Right lobe of liver (tissue), 6 donors: ENCODE data around the gene RASSF7. TPM values are rescaled to one million over a fixed set of nuclear protein-coding genes. Genes with fewer than 3 reads are reported as not detected.

Experiments
- ATAC-seq, 4 donors: fragments of 200-7000 bp; cut with Tn5 transposase; one replicate each; pipeline ENCODE4 v1.9.1; 2020; ENCODE audit warnings: mild to moderate bottlenecking in 4 of 4, moderate library complexity in 4 of 4
- DNase-seq, 3 donors: peaks; one replicate each; pipeline ENCODE4 v3.0.0-alpha.2; 2020
- H3K27ac ChIP-seq, 3 donors: fragments of 200-600 bp; one replicate each; pipeline ENCODE4 v1.8.0; 2022
- H3K27me3 ChIP-seq, 2 donors: fragments of 200-600 bp; one replicate each; pipeline ENCODE4 v1.8.0; 2022
- H3K36me3 ChIP-seq, 4 donors: fragments of 200-600 bp; sonication (generic) in 1 of 4; one replicate each; pipeline versions ENCODE4 v1.5.1 to v1.8.0; 2017 to 2022; ENCODE audit warnings: control low read depth in 1 of 4
- H3K4me1 ChIP-seq, 4 donors: fragments of 200-600 bp; sonication (generic) in 1 of 4; one replicate each; pipeline versions ENCODE4 v1.5.1 to v1.8.0; 2017 to 2022; ENCODE audit warnings: control low read depth in 1 of 4
- H3K4me3 ChIP-seq, 3 donors: fragments of 200-600 bp; one replicate each; pipeline ENCODE4 v1.8.0; 2022
- H3K9me3 ChIP-seq, 4 donors: fragments of 200-600 bp; sonication (generic) in 1 of 4; one replicate each; pipeline versions ENCODE4 v1.5.1 to v1.8.0; 2017 to 2022; ENCODE audit warnings: control low read depth in 1 of 4
- POLR2A ChIP-seq: fragments of 450-650 bp; IDR thresholded peaks from one replicate; pipeline ENCODE4 v1.6.1; 2017; ENCODE audit warnings: antibody characterized with exemption, mild to moderate bottlenecking
- WGBS: methylation state at CpG from one replicate; pipeline ENCODE4 v1.1.6; 2018; ENCODE audit warnings: low coverage, low lambda C conversion rate; ENCODE audit not compliant: insufficient coverage; ENCODE audit errors: missing lambda C conversion rate; 5-methylcytosine and 5-hydroxymethylcytosine counted together
- intact Hi-C, 2 donors: fragments of 100-400 bp; cut with DNase I; formaldehyde crosslinking; loops; one replicate each; pipeline versions ENCODE4 v1.11.2 to v1.14.1; 2022
- total RNA-seq, 6 experiments: library from RNA; depleted of rRNA in 2 of 6; stranded (reverse); fragments of >200 nt in 2 of 6; fragmentation: NEBNext Ultra II Directional in 3 of 6; extraction: Animal tissue kit (Norgen Biotek cat#: 25700) in 3 of 6; gene quantifications; one replicate each; pipeline versions ENCODE4 v1.1.0 to v1.2.4, GENCODE V29; 2016 to 2023
- TF ChIP-seq, protein P1 (sequence below), 4 donors: fragments of 200-600 bp in 3 of 4; fragments of 450-650 bp in 1 of 4; IDR thresholded peaks; one replicate each; pipeline versions ENCODE4 v1.5.1 to v1.8.0; 2016 to 2022; ENCODE audit warnings: antibody characterized with exemption in 4 of 4, mild to moderate bottlenecking in 2 of 4
- donor health status: DM: no; HTN: yes; CAD: no.
- donor health status: DM: no; HTN: no; CAD: no.
- donor health status: DM: no; HTN: no; CAD: no.
- donor health status: DM: no; HTN: yes; CAD: no.
- donor health status: DM: no; HTN: yes; CAD: no.

The RASSF7 gene
- total RNA-seq, 6 experiments from 2014 or later = 20.5 to 61.1 (median 39.5) TPM

GRCh38 chr11:608791-609251 lies 48.1 kb downstream of the RASSF7 start:
- Histone ChIP-seq H3K27me3 (no peaks in the 10 kb centered on the region), H3K27ac (peak overlapping the region in 1 of 3 donors; percentile 4), H3K4me3 (no peak overlapping the region), H3K4me1 (peaks cover 0 to 55% (median 26%) of the 10 kb centered on the region in 4 donors), H3K9me3 (no peaks in the 10 kb centered on the region), H3K36me3 (peaks cover 6 to 89% (median 53%) of the 10 kb centered on the region in 4 donors)
- ATAC-seq (peak in 1 of 4 donors; percentile 0), DNase-seq (peak in 1 of 3 donors; percentile 53)
- intact Hi-C loops = no loop called here
- TF ChIP-seq, protein P1, sequence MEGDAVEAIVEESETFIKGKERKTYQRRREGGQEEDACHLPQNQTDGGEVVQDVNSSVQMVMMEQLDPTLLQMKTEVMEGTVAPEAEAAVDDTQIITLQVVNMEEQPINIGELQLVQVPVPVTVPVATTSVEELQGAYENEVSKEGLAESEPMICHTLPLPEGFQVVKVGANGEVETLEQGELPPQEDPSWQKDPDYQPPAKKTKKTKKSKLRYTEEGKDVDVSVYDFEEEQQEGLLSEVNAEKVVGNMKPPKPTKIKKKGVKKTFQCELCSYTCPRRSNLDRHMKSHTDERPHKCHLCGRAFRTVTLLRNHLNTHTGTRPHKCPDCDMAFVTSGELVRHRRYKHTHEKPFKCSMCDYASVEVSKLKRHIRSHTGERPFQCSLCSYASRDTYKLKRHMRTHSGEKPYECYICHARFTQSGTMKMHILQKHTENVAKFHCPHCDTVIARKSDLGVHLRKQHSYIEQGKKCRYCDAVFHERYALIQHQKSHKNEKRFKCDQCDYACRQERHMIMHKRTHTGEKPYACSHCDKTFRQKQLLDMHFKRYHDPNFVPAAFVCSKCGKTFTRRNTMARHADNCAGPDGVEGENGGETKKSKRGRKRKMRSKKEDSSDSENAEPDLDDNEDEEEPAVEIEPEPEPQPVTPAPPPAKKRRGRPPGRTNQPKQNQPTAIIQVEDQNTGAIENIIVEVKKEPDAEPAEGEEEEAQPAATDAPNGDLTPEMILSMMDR (IDR thresholded peaks at IDR 0.05) = no peak
- TF ChIP-seq POLR2A = no peak
- 100% methylated on average over 1 of the region's 28 CpGs for WGBS

DNA sequence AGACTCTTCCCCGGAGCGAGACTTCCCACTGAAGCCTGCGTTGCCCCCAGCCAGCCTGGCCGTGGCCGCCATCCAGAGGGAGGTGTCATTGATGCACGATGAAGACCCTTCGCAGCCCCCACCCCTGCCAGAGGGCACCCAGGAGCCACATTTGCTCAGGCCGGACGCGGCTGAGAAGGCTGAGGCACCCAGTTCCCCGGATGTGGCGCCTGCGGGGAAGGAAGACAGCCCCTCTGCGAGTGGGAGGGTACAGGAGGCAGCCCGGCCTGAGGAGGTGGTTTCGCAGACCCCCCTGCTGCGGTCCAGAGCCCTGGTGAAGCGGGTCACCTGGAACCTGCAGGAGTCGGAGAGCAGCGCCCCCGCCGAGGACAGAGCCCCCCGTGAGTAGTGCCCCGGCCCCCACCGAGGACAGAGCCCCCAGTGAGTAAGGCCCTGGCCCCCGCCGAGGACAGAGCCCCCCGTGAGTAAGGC lies 48.6 kb downstream of the RASSF7 start:
- H3K27me3 ChIP-seq = no peaks in the 10 kb centered on the region
- DNase-seq = no peak
- TF ChIP-seq, protein P1 (IDR thresholded peaks at IDR 0.05) = no peak
- no peak for TF ChIP-seq POLR2A
- intact Hi-C loops = no loop called here
- H3K27ac ChIP-seq = peak overlapping the region in 1 of 3 donors; percentile 4
- peaks cover 6 to 84% (median 49%) of the 10 kb centered on the region in 4 donors for H3K36me3 ChIP-seq
- 93% methylated on average over 6 of the region's 28 CpGs for WGBS
- H3K9me3 ChIP-seq = no peaks in the 10 kb centered on the region
- H3K4me1 ChIP-seq = peaks cover 0 to 60% (median 29%) of the 10 kb centered on the region in 4 donors
- no peak overlapping the region for H3K4me3 ChIP-seq
- no peak for ATAC-seq

- intact Hi-C loops = loop anchor here in 1 of 2 donors (5.0 kb wide), 1 partner anchor 53 kb away; no protein-coding TSS in a partner anchor
- 75% methylated on average over 4 of the region's 18 CpGs for WGBS
These were observed 49.5 kb downstream of the RASSF7 start for GRCh38 chr11:610146-610801.

More at GRCh38 chr11:610146-610801, 49.5 kb downstream of the RASSF7 start:
- peaks cover 6 to 75% (median 41%) of the 10 kb centered on the region in 4 donors for H3K36me3 ChIP-seq
- no peaks in the 10 kb centered on the region for H3K9me3 ChIP-seq
- H3K4me1 ChIP-seq = peaks cover 0 to 69% (median 31%) of the 10 kb centered on the region in 4 donors
- DNase-seq = peak in 1 of 3 donors; percentile 49
- peak overlapping the region in 1 of 3 donors; percentile 53 for H3K27ac ChIP-seq
- H3K4me3 ChIP-seq = no peak overlapping the region
- no peak for ATAC-seq
- no peaks in the 10 kb centered on the region for H3K27me3 ChIP-seq
- no peak for TF ChIP-seq POLR2A
- TF ChIP-seq, protein P1 (IDR thresholded peaks at IDR 0.05) = no peak
